NT2/D1 (cell line): ENCODE data around the gene PHETA2.

Experiments used
- YY1 ChIP-seq: IDR thresholded peaks from 2 replicates; pipeline ENCODE4 v1.6.1; 2011; ENCODE audit not compliant: insufficient read length, insufficient read depth
- ZNF274 ChIP-seq: IDR thresholded peaks from 2 replicates; pipeline ENCODE4 v1.6.1; 2011; ENCODE audit warnings: mild to moderate bottlenecking, low read depth, low read length

DNA sequence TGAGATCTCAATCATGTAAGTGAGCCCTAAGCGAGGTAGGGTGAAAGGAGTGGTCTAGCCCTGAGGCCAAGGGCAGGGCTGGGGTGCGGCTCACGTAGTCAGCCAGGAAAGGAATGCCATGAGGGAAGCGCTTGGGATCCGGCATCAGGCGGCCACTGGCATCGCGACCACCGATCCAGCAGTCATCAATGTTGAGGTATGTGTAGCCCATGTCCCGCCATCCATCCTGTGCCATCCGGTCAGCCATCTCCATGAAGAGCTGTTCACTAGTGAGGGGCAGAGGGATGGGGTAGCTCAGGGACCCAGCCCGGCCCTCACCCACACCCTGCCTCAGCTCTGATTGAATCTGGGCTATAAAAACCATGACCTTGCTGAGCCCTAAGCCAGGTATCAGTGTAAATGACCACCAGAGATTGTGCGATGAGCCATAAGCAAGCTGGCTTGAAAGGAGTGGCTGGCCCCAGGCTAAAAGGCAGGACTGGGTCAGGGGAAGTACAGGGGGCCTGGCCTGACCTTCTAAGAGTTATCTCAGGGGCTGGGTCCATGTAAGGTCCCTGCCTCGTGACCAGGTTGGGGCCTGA is 6.3 kb upstream of the PHETA2 start:
- TF ChIP-seq YY1: no peak
- TF ChIP-seq ZNF274: no peak
